ENCODE measurements around the gene CYFIP1.

GRCh38 chr15:22958487-22959280 is 21.5 kb downstream of the CYFIP1 start:
- TF ChIP-seq CTCF (IDR thresholded peaks at IDR 0.05) (no peak), EP300 (IDR thresholded peaks at IDR 0.05) (no peak)

Measured in tibial nerve (tissue), 4 donors.